CD14-positive monocyte (primary cell): ENCODE data around the gene LRP1B. TPM values are rescaled to one million over a fixed set of nuclear protein-coding genes. Genes with fewer than 3 reads are reported as not detected.

Source experiments
- DNase-seq, 3 donors: peaks; one replicate each; pipeline ENCODE4 v3.0.0-alpha.2; 2011 to 2022
- H2AFZ ChIP-seq: 2 replicates; pipeline ENCODE4 v1.6.0; 2012; ENCODE audit warnings: mild to moderate bottlenecking, low read depth, low read length, inconsistent platforms; ENCODE audit not compliant: insufficient read depth, poor library complexity, severe bottlenecking
- H3K27ac ChIP-seq, 2 donors: 1 replicate in 1 of 2; 2 replicates in 1 of 2; pipeline ENCODE4 v1.5.1; 2012 to 2013; ENCODE audit warnings: low read length in 2 of 2, control low read depth in 1 of 2, inconsistent platforms in 1 of 2, low read depth in 1 of 2, mild to moderate bottlenecking in 1 of 2
- H3K27me3 ChIP-seq, 2 donors: one replicate each; pipeline versions ENCODE4 v1.6.0 to v1.6.1; 2011 to 2013; ENCODE audit warnings: low read length in 2 of 2; ENCODE audit not compliant: control insufficient read depth in 2 of 2, insufficient read depth in 2 of 2
- H3K36me3 ChIP-seq, 2 donors: replicated peaks in 1 of 2; 1 replicate in 1 of 2; 2 replicates in 1 of 2; pipeline versions ENCODE4 v1.5.1 to v1.6.1; 2012 to 2013; ENCODE audit warnings: low read length in 2 of 2, control low read depth in 1 of 2, inconsistent platforms in 1 of 2, mild to moderate bottlenecking in 1 of 2; ENCODE audit not compliant: insufficient read depth in 2 of 2, control insufficient read depth in 1 of 2
- H3K4me1 ChIP-seq, 2 donors: 1 replicate in 1 of 2; 2 replicates in 1 of 2; pipeline versions ENCODE4 v1.5.1 to v1.6.1; 2012 to 2013; ENCODE audit warnings: low read length in 2 of 2, control low read depth in 1 of 2, inconsistent platforms in 1 of 2, mild to moderate bottlenecking in 1 of 2, moderate library complexity in 1 of 2; ENCODE audit not compliant: insufficient read depth in 2 of 2, control insufficient read depth in 1 of 2
- H3K4me2 ChIP-seq: replicated peaks from 2 replicates; pipeline ENCODE3; 2012; ENCODE audit warnings: low read length, moderate library complexity, mild to moderate bottlenecking; ENCODE audit not compliant: poor library complexity, severe bottlenecking; ENCODE audit errors: extremely low read depth
- H3K4me3 ChIP-seq, 3 experiments: fragments of 200-600 bp in 1 of 3; sonication (generic) in 1 of 3; replicated peaks in 1 of 3; 1 replicate in 2 of 3; 2 replicates in 1 of 3; pipeline ENCODE4 v1.5.1; 2011 to 2013; ENCODE audit warnings: low read length in 3 of 3, mild to moderate bottlenecking in 3 of 3, control low read depth in 2 of 3, low read depth in 2 of 3, inconsistent platforms in 1 of 3, moderate library complexity in 1 of 3
- H3K79me2 ChIP-seq: 2 replicates; pipeline ENCODE4 v1.6.0; 2012; ENCODE audit warnings: mild to moderate bottlenecking, control low read depth, inconsistent platforms, low read length, moderate library complexity; ENCODE audit not compliant: insufficient read depth
- H3K9ac ChIP-seq: 2 replicates; pipeline ENCODE4 v1.6.0; 2017; ENCODE audit warnings: low read length, mild to moderate bottlenecking; ENCODE audit not compliant: insufficient read depth, poor library complexity, severe bottlenecking
- H3K9me3 ChIP-seq, 2 donors: replicated peaks in 1 of 2; 1 replicate in 1 of 2; 2 replicates in 1 of 2; pipeline versions ENCODE4 v1.5.1 to v1.6.1; 2012 to 2013; ENCODE audit warnings: low read length in 2 of 2, control low read depth in 1 of 2; ENCODE audit not compliant: control insufficient read depth in 1 of 2, insufficient read depth in 1 of 2
- H4K20me1 ChIP-seq: 2 replicates; pipeline ENCODE4 v1.6.0; 2012; ENCODE audit warnings: mild to moderate bottlenecking, low read length, control low read depth, moderate library complexity; ENCODE audit not compliant: insufficient read depth
- H3K27ac Mint-ChIP-seq, 7 donors: one replicate each; pipeline ENCODE4 v1.8.0; 2020; ENCODE audit warnings: mild to moderate bottlenecking in 7 of 7, mixed read lengths in 7 of 7, moderate library complexity in 6 of 7, inconsistent platforms in 2 of 7
- H3K27me3 Mint-ChIP-seq, 3 donors: one replicate each; pipeline ENCODE4 v1.8.0; 2021 to 2022; ENCODE audit warnings: low read depth in 3 of 3, mild to moderate bottlenecking in 3 of 3, mixed read lengths in 3 of 3, moderate library complexity in 3 of 3, inconsistent platforms in 1 of 3
- H3K36me3 Mint-ChIP-seq, 2 donors: one replicate each; pipeline ENCODE4 v1.8.0; 2020; ENCODE audit warnings: mixed read lengths in 2 of 2, inconsistent platforms in 1 of 2, mild to moderate bottlenecking in 1 of 2
- H3K4me1 Mint-ChIP-seq: one replicate; pipeline ENCODE4 v1.8.0; 2020; ENCODE audit warnings: mild to moderate bottlenecking, mixed read lengths
- H3K4me3 Mint-ChIP-seq, 2 donors: one replicate each; pipeline ENCODE4 v1.8.0; 2020; ENCODE audit warnings: mild to moderate bottlenecking in 2 of 2, mixed read lengths in 2 of 2, moderate library complexity in 1 of 2
- H3K9me3 Mint-ChIP-seq, 7 donors: one replicate each; pipeline ENCODE4 v1.8.0; 2020 to 2022; ENCODE audit warnings: mixed read lengths in 7 of 7, mild to moderate bottlenecking in 6 of 7, moderate library complexity in 6 of 7, inconsistent platforms in 2 of 7
- WGBS: methylation state at CpG from one replicate; pipeline ENCODE4 v1.1.5; 2013; ENCODE audit warnings: missing lambda C conversion rate; ENCODE audit not compliant: insufficient coverage; 5-methylcytosine and 5-hydroxymethylcytosine counted together
- intact Hi-C, 2 donors: fragments of 100-400 bp; cut with micrococcal nuclease; formaldehyde crosslinking; loops; one replicate each; pipeline versions ENCODE4 v1.15.0 to v1.15.1; 2023
- polyA plus RNA-seq, 3 donors: library from polyadenylated mRNA; depleted of rRNA in 1 of 3; unstranded in 2 of 3; stranded (reverse) in 1 of 3; fragments of 300-500 nt in 2 of 3; fragments of >200 nt in 1 of 3; fragmentation: Illumina TruSeq in 2 of 3; gene quantifications; 1 replicate in 2 of 3; 2 replicates in 1 of 3; pipeline ENCODE4 v1.2.3, GENCODE V29; 2012 to 2021
- TF ChIP-seq, protein P1 (sequence below): fragments of 200-600 bp; IDR thresholded peaks from one replicate; pipeline ENCODE4 v1.8.0; 2022; ENCODE audit warnings: antibody characterized with exemption, mild to moderate bottlenecking

Gene LRP1B
- polyA plus RNA-seq, 3 donors, result not detected

DNA sequence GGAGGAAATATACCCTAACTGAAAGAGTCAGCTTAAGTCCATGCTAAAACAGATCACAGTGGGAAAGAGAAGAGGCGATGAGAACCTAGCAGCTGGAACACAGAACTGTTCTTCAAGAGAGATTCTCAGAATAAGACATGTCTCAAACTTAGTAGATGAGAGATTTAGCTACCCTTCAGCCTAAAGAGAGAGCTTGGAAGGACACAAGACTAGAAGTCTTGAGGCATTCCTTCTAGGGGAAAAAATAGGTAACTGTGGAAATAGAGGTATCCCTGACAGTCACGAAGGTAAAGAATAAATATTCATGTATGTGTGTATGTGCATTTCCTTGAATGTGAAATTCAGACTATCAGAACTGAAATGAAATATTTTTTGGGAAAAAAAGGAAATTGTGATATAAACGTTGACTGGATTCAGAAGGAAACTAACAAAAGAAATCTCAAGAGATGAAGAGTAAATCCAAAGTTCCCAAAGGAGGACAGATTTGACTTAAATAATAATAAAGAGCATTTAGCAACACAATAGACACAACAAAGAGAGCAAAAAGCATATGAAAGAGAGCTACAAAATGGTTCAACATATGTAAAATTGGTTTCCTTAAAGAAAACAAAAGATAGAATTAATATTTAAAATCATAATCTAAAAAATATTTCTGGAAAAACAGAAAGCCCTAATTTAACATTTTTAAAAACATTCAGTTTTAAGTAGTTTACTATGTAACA lies 258.7 kb downstream of the LRP1B start:
- peaks cover 0 to 2% (median 0%) of the 10 kb centered on the region in 7 donors for H3K9me3 Mint-ChIP-seq
- no peaks in the 10 kb centered on the region for H3K27me3 Mint-ChIP-seq
- intact Hi-C loops, result no loop called here
- WGBS, result 48% methylated on average over 2 of the region's 3 CpGs
- no peaks in the 10 kb centered on the region for H3K4me1 Mint-ChIP-seq
- Histone ChIP-seq H3K27ac (no peak overlapping the region), H3K79me2 (no peaks in the 10 kb centered on the region), H4K20me1 (no peaks in the 10 kb centered on the region), H3K9me3 (no peaks in the 10 kb centered on the region), H3K27me3 (no peaks in the 10 kb centered on the region), H3K4me2 (no peak overlapping the region), H3K4me1 (no peaks in the 10 kb centered on the region), H3K36me3 (no peaks in the 10 kb centered on the region), H3K9ac (no peak overlapping the region), H2AFZ (no peak overlapping the region), H3K4me3 (no peak overlapping the region)
- H3K36me3 Mint-ChIP-seq, result no peaks in the 10 kb centered on the region
- H3K4me3 Mint-ChIP-seq, result no peak overlapping the region
- TF ChIP-seq, protein P1, sequence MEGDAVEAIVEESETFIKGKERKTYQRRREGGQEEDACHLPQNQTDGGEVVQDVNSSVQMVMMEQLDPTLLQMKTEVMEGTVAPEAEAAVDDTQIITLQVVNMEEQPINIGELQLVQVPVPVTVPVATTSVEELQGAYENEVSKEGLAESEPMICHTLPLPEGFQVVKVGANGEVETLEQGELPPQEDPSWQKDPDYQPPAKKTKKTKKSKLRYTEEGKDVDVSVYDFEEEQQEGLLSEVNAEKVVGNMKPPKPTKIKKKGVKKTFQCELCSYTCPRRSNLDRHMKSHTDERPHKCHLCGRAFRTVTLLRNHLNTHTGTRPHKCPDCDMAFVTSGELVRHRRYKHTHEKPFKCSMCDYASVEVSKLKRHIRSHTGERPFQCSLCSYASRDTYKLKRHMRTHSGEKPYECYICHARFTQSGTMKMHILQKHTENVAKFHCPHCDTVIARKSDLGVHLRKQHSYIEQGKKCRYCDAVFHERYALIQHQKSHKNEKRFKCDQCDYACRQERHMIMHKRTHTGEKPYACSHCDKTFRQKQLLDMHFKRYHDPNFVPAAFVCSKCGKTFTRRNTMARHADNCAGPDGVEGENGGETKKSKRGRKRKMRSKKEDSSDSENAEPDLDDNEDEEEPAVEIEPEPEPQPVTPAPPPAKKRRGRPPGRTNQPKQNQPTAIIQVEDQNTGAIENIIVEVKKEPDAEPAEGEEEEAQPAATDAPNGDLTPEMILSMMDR, result no peak
- DNase-seq, result no peak
- no peak overlapping the region for H3K27ac Mint-ChIP-seq

DNA sequence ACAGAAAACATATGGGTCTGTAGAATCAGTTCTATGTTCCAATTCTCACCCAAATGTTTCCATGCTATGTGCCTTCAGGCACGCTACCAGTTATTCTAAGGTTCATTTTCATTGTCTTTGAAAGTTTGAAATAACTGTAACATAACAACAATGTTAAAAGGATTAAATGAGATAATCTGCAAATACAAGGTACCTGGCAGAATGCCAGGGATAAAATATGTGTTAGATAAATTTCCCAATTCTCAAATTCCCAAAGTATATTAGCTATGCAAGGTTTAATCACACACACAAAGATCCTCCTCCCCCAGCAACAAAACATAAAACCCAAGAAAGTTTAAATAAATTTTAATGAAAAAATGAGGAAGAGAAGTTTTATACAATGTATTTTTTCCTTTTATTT lies 261.2 kb downstream of the LRP1B start:
- WGBS, result no CpG with 5 or more reads among the region's 1 CpG
- Histone ChIP-seq H4K20me1 (no peaks in the 10 kb centered on the region), H3K9ac (no peak overlapping the region), H3K9me3 (no peaks in the 10 kb centered on the region), H3K36me3 (no peaks in the 10 kb centered on the region), H2AFZ (no peak overlapping the region), H3K27me3 (no peaks in the 10 kb centered on the region), H3K27ac (no peak overlapping the region), H3K79me2 (no peaks in the 10 kb centered on the region), H3K4me2 (no peak overlapping the region), H3K4me1 (no peaks in the 10 kb centered on the region), H3K4me3 (no peak overlapping the region)
- DNase-seq, result no peak
- peaks cover 0 to 3% (median 0%) of the 10 kb centered on the region in 3 donors for H3K27me3 Mint-ChIP-seq
- no peak overlapping the region for H3K27ac Mint-ChIP-seq
- H3K4me3 Mint-ChIP-seq, result no peak overlapping the region
- no peaks in the 10 kb centered on the region for H3K36me3 Mint-ChIP-seq
- peaks cover 0 to 6% (median 0%) of the 10 kb centered on the region in 7 donors for H3K9me3 Mint-ChIP-seq
- TF ChIP-seq, protein P1, result no peak
- H3K4me1 Mint-ChIP-seq, result no peaks in the 10 kb centered on the region
- intact Hi-C loops, result no loop called here
